ENCODE results near the gene ADAMTS9. TPM values are rescaled to one million over a fixed set of nuclear protein-coding genes. Genes with fewer than 3 reads are reported as not detected.

Gene ADAMTS9
- total RNA-seq, 2 experiments from 2014 or later = not detected

- Histone ChIP-seq H3K27me3 (ENCODE audit: control insufficient read depth in 1 of 2, insufficient read depth in 2 of 2, low read length in 2 of 2) (no peaks in the 10 kb centered on the region), H3K4me1 (ENCODE audit: insufficient read depth, low read length) (no peaks in the 10 kb centered on the region), H3K9me3 (ENCODE audit: control insufficient read depth in 1 of 2, insufficient read depth in 1 of 2, low read length in 2 of 2) (no peaks in the 10 kb centered on the region), H3K4me3 (ENCODE audit: low read length) (no peak overlapping the region), H3K27ac (ENCODE audit: low read depth in 1 of 2, low read length in 2 of 2) (no peak overlapping the region), H3K36me3 (ENCODE audit: insufficient read depth, low read length) (no peaks in the 10 kb centered on the region)
- Mint-ChIP-seq H3K27ac (no peak overlapping the region), H3K9me3 (no peaks in the 10 kb centered on the region), H3K4me3 (no peak overlapping the region), H3K27me3 (no peaks in the 10 kb centered on the region), H3K36me3 (ENCODE audit: low read depth) (no peaks in the 10 kb centered on the region), H3K4me1 (ENCODE audit: low read depth) (no peaks in the 10 kb centered on the region)
- ATAC-seq (ENCODE audit: poor library complexity) (no peak), DNase-seq (no peak)
- ChIA-PET CTCF (no interaction called here), POLR2A (no interaction called here)
- TF ChIP-seq, protein P1, sequence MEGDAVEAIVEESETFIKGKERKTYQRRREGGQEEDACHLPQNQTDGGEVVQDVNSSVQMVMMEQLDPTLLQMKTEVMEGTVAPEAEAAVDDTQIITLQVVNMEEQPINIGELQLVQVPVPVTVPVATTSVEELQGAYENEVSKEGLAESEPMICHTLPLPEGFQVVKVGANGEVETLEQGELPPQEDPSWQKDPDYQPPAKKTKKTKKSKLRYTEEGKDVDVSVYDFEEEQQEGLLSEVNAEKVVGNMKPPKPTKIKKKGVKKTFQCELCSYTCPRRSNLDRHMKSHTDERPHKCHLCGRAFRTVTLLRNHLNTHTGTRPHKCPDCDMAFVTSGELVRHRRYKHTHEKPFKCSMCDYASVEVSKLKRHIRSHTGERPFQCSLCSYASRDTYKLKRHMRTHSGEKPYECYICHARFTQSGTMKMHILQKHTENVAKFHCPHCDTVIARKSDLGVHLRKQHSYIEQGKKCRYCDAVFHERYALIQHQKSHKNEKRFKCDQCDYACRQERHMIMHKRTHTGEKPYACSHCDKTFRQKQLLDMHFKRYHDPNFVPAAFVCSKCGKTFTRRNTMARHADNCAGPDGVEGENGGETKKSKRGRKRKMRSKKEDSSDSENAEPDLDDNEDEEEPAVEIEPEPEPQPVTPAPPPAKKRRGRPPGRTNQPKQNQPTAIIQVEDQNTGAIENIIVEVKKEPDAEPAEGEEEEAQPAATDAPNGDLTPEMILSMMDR (IDR thresholded peaks at IDR 0.05) = no peak
- intact Hi-C loops (cut with DNase I, micrococcal nuclease) = no loop called here
Observed at GRCh38 chr3:64506255-64506654, 181.5 kb downstream of the ADAMTS9 start.

DNA sequence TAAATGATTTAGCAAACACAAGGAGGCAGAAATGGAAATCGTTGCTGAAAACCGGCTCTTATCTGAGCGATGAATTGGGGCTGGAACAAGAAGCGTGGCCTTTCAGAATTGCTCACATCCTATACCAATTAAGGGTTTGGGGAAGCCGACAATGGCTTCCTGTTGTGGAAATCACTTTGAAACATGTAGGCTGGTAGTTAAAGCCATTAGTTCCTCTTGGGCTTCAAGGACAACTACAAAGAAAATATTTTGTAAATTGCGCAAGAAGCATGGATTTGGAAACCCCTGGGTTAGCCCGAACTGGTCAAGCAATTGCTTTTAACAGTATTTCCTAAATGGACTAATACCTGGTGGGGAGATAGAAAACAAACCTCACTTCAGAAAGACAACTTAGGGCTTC, 182.4 kb downstream of the ADAMTS9 start:
- POLR2A ChIA-PET = no interaction called here

DNA sequence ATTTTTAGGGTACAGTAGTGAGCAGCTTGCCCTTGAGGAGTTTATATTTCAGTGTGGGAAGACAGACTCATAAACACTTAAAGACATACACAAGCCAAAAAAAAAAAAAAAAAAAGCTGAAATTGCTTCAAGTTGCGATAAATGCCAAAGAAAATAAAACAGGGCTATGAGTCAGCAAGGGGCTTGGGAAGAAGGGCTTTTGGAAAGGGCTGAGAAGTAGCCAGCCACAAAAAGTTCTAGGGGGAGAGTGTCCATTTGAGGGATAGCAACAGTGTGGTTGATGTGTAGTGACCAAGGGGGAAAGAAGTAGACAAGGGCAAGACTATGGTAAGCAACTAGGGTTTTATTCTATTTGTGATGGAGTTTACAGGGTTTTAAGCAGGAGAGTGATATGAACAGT, 185.5 kb downstream of the ADAMTS9 start:
- ATAC-seq (ENCODE audit: poor library complexity) = no peak

More for the DNA sequence above, 182.4 kb downstream of the ADAMTS9 start:
- Mint-ChIP-seq H3K36me3 (ENCODE audit: low read depth) (no peaks in the 10 kb centered on the region), H3K9me3 (no peaks in the 10 kb centered on the region), H3K27ac (no peak overlapping the region), H3K4me3 (no peak overlapping the region), H3K27me3 (no peaks in the 10 kb centered on the region), H3K4me1 (ENCODE audit: low read depth) (no peaks in the 10 kb centered on the region)
- TF ChIP-seq, protein P1 (IDR thresholded peaks at IDR 0.05) = no peak
- Histone ChIP-seq H3K27me3 (ENCODE audit: control insufficient read depth in 1 of 2, insufficient read depth in 2 of 2, low read length in 2 of 2) (no peaks in the 10 kb centered on the region), H3K4me3 (ENCODE audit: low read length) (no peak overlapping the region), H3K9me3 (ENCODE audit: control insufficient read depth in 1 of 2, insufficient read depth in 1 of 2, low read length in 2 of 2) (no peaks in the 10 kb centered on the region), H3K4me1 (ENCODE audit: insufficient read depth, low read length) (no peaks in the 10 kb centered on the region), H3K27ac (ENCODE audit: low read depth in 1 of 2, low read length in 2 of 2) (no peak overlapping the region), H3K36me3 (ENCODE audit: insufficient read depth, low read length) (no peaks in the 10 kb centered on the region)
- DNase-seq (no peak), ATAC-seq (ENCODE audit: poor library complexity) (no peak)
- CTCF ChIA-PET = no interaction called here
- intact Hi-C loops (cut with DNase I, micrococcal nuclease) = no loop called here

More for the DNA sequence above, 185.5 kb downstream of the ADAMTS9 start:
- intact Hi-C loops (cut with DNase I, micrococcal nuclease) = no loop called here
- Mint-ChIP-seq H3K4me1 (ENCODE audit: low read depth) (no peaks in the 10 kb centered on the region), H3K36me3 (ENCODE audit: low read depth) (no peaks in the 10 kb centered on the region), H3K4me3 (no peak overlapping the region), H3K27me3 (peaks cover 13% of the 10 kb centered on the region), H3K27ac (no peak overlapping the region), H3K9me3 (no peaks in the 10 kb centered on the region)
- Histone ChIP-seq H3K27ac (ENCODE audit: low read depth in 1 of 2, low read length in 2 of 2) (no peak overlapping the region), H3K4me3 (ENCODE audit: low read length) (no peak overlapping the region), H3K9me3 (ENCODE audit: control insufficient read depth in 1 of 2, insufficient read depth in 1 of 2, low read length in 2 of 2) (no peaks in the 10 kb centered on the region), H3K27me3 (ENCODE audit: control insufficient read depth in 1 of 2, insufficient read depth in 2 of 2, low read length in 2 of 2) (no peaks in the 10 kb centered on the region), H3K36me3 (ENCODE audit: insufficient read depth, low read length) (no peaks in the 10 kb centered on the region), H3K4me1 (ENCODE audit: insufficient read depth, low read length) (no peaks in the 10 kb centered on the region)
- ChIA-PET CTCF (no interaction called here), POLR2A (no interaction called here)
- TF ChIP-seq, protein P1 (IDR thresholded peaks at IDR 0.05) = no peak
- no peak for DNase-seq

All from CD4-positive, alpha-beta T cell (primary cell).